Panc1 (cell line): Measurements from ENCODE around the gene SHISAL1.

Experiments
- POLR2AphosphoS5 ChIP-seq: IDR thresholded peaks from 2 replicates; pipeline ENCODE4 v1.6.1; 2012; ENCODE audit warnings: mild to moderate bottlenecking, low read depth, low read length, moderate library complexity
- SIN3A ChIP-seq: IDR thresholded peaks from 2 replicates; pipeline ENCODE4 v1.6.1; 2012; ENCODE audit warnings: low read depth, mild to moderate bottlenecking, low read length, moderate library complexity, borderline replicate concordance; ENCODE audit not compliant: insufficient read depth
- TCF7L2 ChIP-seq: IDR thresholded peaks from 2 replicates; pipeline ENCODE4 v1.6.1; 2011; ENCODE audit warnings: mild to moderate bottlenecking, low read depth, low read length, inconsistent platforms
- TF ChIP-seq, protein P1 (sequence below): fragments of 450-650 bp; IDR thresholded peaks from 2 replicates; pipeline ENCODE4 v1.5.1; 2017; ENCODE audit warnings: mild to moderate bottlenecking
- TF ChIP-seq, protein P2 (sequence below), 2 experiments: IDR thresholded peaks; 2 replicates each; pipeline ENCODE4 v1.6.1; 2011 to 2012; ENCODE audit warnings: low read depth in 2 of 2, control low read depth in 1 of 2, low read length in 1 of 2, mild to moderate bottlenecking in 1 of 2, moderate library complexity in 1 of 2; ENCODE audit not compliant: insufficient read depth in 1 of 2

DNA sequence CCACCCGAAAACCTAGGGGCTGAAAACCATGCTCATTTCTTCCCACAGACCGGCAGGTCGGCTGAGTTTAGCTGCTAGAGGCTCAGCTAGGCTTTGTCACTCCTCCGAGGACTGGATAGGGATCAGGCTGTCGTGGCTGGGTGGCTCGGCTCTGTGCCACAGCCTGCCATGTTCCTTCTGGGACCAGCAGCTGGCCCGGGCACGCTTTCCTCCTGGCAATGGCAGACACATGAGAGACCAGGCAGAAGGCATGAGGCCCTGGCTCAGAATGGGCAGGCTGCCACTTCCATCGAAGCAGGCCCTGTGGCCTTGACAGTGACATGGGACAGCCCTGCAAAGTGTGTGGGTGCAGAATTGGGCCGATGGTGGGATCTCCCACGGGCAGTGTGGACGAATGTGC lies 111.1 kb downstream of the SHISAL1 start:
- TF ChIP-seq, protein P1, sequence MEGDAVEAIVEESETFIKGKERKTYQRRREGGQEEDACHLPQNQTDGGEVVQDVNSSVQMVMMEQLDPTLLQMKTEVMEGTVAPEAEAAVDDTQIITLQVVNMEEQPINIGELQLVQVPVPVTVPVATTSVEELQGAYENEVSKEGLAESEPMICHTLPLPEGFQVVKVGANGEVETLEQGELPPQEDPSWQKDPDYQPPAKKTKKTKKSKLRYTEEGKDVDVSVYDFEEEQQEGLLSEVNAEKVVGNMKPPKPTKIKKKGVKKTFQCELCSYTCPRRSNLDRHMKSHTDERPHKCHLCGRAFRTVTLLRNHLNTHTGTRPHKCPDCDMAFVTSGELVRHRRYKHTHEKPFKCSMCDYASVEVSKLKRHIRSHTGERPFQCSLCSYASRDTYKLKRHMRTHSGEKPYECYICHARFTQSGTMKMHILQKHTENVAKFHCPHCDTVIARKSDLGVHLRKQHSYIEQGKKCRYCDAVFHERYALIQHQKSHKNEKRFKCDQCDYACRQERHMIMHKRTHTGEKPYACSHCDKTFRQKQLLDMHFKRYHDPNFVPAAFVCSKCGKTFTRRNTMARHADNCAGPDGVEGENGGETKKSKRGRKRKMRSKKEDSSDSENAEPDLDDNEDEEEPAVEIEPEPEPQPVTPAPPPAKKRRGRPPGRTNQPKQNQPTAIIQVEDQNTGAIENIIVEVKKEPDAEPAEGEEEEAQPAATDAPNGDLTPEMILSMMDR: no peak
- no peak for TF ChIP-seq SIN3A
- no peak for TF ChIP-seq POLR2AphosphoS5
- no peak for TF ChIP-seq TCF7L2
- TF ChIP-seq, protein P2, sequence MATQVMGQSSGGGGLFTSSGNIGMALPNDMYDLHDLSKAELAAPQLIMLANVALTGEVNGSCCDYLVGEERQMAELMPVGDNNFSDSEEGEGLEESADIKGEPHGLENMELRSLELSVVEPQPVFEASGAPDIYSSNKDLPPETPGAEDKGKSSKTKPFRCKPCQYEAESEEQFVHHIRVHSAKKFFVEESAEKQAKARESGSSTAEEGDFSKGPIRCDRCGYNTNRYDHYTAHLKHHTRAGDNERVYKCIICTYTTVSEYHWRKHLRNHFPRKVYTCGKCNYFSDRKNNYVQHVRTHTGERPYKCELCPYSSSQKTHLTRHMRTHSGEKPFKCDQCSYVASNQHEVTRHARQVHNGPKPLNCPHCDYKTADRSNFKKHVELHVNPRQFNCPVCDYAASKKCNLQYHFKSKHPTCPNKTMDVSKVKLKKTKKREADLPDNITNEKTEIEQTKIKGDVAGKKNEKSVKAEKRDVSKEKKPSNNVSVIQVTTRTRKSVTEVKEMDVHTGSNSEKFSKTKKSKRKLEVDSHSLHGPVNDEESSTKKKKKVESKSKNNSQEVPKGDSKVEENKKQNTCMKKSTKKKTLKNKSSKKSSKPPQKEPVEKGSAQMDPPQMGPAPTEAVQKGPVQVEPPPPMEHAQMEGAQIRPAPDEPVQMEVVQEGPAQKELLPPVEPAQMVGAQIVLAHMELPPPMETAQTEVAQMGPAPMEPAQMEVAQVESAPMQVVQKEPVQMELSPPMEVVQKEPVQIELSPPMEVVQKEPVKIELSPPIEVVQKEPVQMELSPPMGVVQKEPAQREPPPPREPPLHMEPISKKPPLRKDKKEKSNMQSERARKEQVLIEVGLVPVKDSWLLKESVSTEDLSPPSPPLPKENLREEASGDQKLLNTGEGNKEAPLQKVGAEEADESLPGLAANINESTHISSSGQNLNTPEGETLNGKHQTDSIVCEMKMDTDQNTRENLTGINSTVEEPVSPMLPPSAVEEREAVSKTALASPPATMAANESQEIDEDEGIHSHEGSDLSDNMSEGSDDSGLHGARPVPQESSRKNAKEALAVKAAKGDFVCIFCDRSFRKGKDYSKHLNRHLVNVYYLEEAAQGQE (IDR thresholded peaks at IDR 0.05; ENCODE audit: insufficient read depth in 1 of 2, low read depth in 2 of 2, low read length in 1 of 2): no peak
